GM12878 (cell line): ENCODE data around the gene CDC34. TPM values are rescaled to one million over a fixed set of nuclear protein-coding genes. Genes with fewer than 3 reads are reported as not detected.

ENCODE experiments used
- CBFB ChIP-seq: IDR thresholded peaks from 2 replicates; pipeline ENCODE4 v1.6.1; 2016; ENCODE audit warnings: antibody characterized with exemption, low read depth
- CBX3 ChIP-seq: fragments of 200-600 bp; sonication (generic); IDR thresholded peaks from 2 replicates; pipeline ENCODE4 v1.6.1; 2016; ENCODE audit warnings: low read depth, borderline replicate concordance
- EGR1 ChIP-seq, 2 experiments: IDR thresholded peaks; 1 replicate in 1 of 2; 2 replicates in 1 of 2; pipeline ENCODE4 v1.6.1; 2011 to 2012; ENCODE audit warnings: low read depth in 2 of 2, low read length in 2 of 2, borderline replicate concordance in 1 of 2, mild to moderate bottlenecking in 1 of 2, moderate library complexity in 1 of 2
- EP300 ChIP-seq, 2 experiments: fragments of 150-350 bp in 1 of 2; IDR thresholded peaks; 2 replicates each; pipeline ENCODE4 v1.6.1; 2011 to 2012; ENCODE audit warnings: low read depth in 2 of 2, low read length in 2 of 2, borderline replicate concordance in 1 of 2, improper control_type of control experiment in 1 of 2, inconsistent platforms in 1 of 2; ENCODE audit not compliant: control insufficient read depth in 1 of 2
- MYC ChIP-seq: IDR thresholded peaks from 2 replicates; pipeline ENCODE4 v1.6.1; 2011; ENCODE audit warnings: mild to moderate bottlenecking, low read length, moderate library complexity, inconsistent platforms; ENCODE audit not compliant: insufficient read depth, insufficient replicate concordance, insufficient read length, severe bottlenecking
- NFYA ChIP-seq: IDR thresholded peaks from 2 replicates; pipeline ENCODE4 v1.6.1; 2011; ENCODE audit warnings: low read depth, mild to moderate bottlenecking, low read length, improper control_type of control experiment, borderline replicate concordance
- NR2F1 ChIP-seq: fragments of 450-650 bp; conservative IDR thresholded peaks from 2 replicates; pipeline ENCODE4 v1.6.1; 2017; ENCODE audit warnings: mild to moderate bottlenecking
- POLR2AphosphoS5 ChIP-seq: IDR thresholded peaks from 2 replicates; pipeline ENCODE4 v1.6.1; 2011; ENCODE audit warnings: mild to moderate bottlenecking, low read length, inconsistent platforms
- RUNX3 ChIP-seq: IDR thresholded peaks from 2 replicates; pipeline ENCODE4 v1.6.1; 2012; ENCODE audit warnings: low read length, inconsistent platforms
- SMAD1 ChIP-seq: fragments of 450-650 bp; IDR thresholded peaks from 2 replicates; pipeline ENCODE4 v1.6.1; 2018; ENCODE audit warnings: mild to moderate bottlenecking, low read depth; ENCODE audit not compliant: partially characterized antibody
- SP1 ChIP-seq: IDR thresholded peaks from one replicate; pipeline ENCODE4 v1.6.1; 2011; ENCODE audit warnings: low read depth, low read length
- STAT1 ChIP-seq: fragments of 450-650 bp; conservative IDR thresholded peaks from 2 replicates; pipeline ENCODE4 v1.6.1; 2014; ENCODE audit warnings: antibody characterized with exemption, mild to moderate bottlenecking
- ZNF207 ChIP-seq: fragments of 450-650 bp; IDR thresholded peaks from 2 replicates; pipeline ENCODE4 v1.6.1; 2014; ENCODE audit warnings: antibody characterized with exemption, mild to moderate bottlenecking, borderline replicate concordance
- ZNF622 ChIP-seq: fragments of 450-650 bp; IDR thresholded peaks from 2 replicates; pipeline ENCODE4 v1.6.1; 2017; ENCODE audit warnings: mild to moderate bottlenecking, inconsistent platforms
- polyA plus RNA-seq, 11 experiments: library from polyadenylated mRNA; depleted of rRNA in 4 of 11; unstranded in 6 of 11; stranded (reverse) in 5 of 11; fragments of >200 nt; fragmentation: Nextera tagmentation in 4 of 11; fragmentation: Illumina TruSeq in 1 of 11; extraction: Ambion mirVana in 4 of 11; extraction: Trizol in 1 of 11; gene quantifications; 1 replicate in 1 of 11; 2 replicates in 10 of 11; pipeline versions ENCODE4 v1.2.1 to v1.2.3, GENCODE V29; 2011 to 2016; ENCODE audit warnings: inconsistent platforms in 2 of 11, missing spikeins in 2 of 11, low read depth in 1 of 11
- total RNA-seq, 4 experiments: library from RNA; depleted of rRNA in 3 of 4; stranded (reverse); fragments of >200 nt in 3 of 4; fragmentation: Illumina TruSeq in 1 of 4; extraction: Trizol in 1 of 4; gene quantifications; 2 replicates each; pipeline versions ENCODE4 v1.2.1 to v1.2.3, GENCODE V29; 2013 to 2021
- TF ChIP-seq, protein P1 (sequence below): fragments of 450-650 bp; IDR thresholded peaks from 2 replicates; pipeline ENCODE4 v1.6.1; 2016; ENCODE audit warnings: mild to moderate bottlenecking, moderate library complexity, borderline replicate concordance
- TF ChIP-seq, protein P2 (sequence below): IDR thresholded peaks from 2 replicates; pipeline ENCODE4 v1.6.1; 2011; ENCODE audit warnings: borderline replicate concordance, low read depth, mild to moderate bottlenecking, moderate library complexity, low read length; ENCODE audit not compliant: insufficient read depth, poor library complexity, severe bottlenecking
- TF ChIP-seq, protein P3 (sequence below): IDR thresholded peaks from 2 replicates; pipeline ENCODE4 v1.6.1; 2012; ENCODE audit warnings: mild to moderate bottlenecking, low read depth, low read length
- TF ChIP-seq, protein P4 (sequence below): IDR thresholded peaks from 2 replicates; pipeline ENCODE4 v1.6.1; 2012; ENCODE audit warnings: low read depth, low read length, improper control_type of control experiment

Gene CDC34
- total and polyA plus RNA-seq, 10 of the 15 experiments (the other 5 are each of a cell fraction or from before 2014, with no cell fraction given), result 0.31 to 48.9 (median 28.5) TPM

DNA sequence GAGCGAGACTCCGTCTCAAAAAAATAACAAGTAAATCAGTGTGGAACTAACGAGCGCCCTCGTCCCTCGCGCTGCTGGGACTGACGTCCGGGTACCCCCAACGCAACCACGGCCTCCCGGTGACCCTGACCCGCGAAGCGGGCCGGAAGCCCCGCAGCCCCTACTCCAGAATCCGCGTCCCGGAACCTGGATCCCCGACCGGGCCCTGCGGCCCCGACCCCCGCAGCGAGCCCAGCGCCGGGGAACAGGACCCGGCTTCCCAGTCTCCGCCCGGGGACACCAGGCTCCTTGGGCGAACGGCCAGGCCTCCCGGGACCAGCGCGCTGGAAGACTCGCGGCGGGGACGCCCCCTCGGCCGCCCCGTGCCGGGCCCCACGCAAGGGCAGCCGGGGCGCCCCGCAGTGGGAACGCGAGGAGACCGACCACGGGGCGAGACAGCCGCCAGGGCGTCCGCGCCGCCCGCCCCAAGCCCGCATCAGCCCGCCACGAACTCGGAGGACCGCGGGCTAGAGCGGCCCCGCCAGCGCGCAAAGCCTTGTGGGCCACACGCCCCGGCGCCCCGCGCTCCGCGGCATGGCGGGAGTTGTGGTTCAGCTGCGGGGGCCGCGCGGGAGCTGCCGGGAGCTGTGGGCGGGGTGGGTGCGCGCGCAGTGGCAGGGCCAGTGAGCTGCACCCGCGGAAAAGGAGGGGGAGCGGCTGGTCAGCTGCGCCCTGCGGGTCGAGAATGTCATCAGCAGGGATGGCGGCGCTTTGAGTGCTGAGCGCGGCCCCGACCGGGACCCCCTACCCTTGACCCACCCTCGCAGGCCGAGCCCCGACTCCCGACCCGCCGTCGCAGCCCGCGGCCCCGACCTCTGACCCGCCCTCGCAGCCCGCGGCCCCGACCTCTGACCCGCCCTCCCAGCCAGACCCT is 42.8 kb upstream of the CDC34 start (continued):
- TF ChIP-seq, protein P1, sequence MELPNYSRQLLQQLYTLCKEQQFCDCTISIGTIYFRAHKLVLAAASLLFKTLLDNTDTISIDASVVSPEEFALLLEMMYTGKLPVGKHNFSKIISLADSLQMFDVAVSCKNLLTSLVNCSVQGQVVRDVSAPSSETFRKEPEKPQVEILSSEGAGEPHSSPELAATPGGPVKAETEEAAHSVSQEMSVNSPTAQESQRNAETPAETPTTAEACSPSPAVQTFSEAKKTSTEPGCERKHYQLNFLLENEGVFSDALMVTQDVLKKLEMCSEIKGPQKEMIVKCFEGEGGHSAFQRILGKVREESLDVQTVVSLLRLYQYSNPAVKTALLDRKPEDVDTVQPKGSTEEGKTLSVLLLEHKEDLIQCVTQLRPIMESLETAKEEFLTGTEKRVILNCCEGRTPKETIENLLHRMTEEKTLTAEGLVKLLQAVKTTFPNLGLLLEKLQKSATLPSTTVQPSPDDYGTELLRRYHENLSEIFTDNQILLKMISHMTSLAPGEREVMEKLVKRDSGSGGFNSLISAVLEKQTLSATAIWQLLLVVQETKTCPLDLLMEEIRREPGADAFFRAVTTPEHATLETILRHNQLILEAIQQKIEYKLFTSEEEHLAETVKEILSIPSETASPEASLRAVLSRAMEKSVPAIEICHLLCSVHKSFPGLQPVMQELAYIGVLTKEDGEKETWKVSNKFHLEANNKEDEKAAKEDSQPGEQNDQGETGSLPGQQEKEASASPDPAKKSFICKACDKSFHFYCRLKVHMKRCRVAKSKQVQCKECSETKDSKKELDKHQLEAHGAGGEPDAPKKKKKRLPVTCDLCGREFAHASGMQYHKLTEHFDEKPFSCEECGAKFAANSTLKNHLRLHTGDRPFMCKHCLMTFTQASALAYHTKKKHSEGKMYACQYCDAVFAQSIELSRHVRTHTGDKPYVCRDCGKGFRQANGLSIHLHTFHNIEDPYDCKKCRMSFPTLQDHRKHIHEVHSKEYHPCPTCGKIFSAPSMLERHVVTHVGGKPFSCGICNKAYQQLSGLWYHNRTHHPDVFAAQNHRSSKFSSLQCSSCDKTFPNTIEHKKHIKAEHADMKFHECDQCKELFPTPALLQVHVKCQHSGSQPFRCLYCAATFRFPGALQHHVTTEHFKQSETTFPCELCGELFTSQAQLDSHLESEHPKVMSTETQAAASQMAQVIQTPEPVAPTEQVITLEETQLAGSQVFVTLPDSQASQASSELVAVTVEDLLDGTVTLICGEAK, result peak; percentile 24; the same call in 1 of the 2 replicates
- TF ChIP-seq STAT1 (peak; percentile 96; the same call in 1 of the 2 replicates), POLR2AphosphoS5 (peak; percentile 55; the same call in 1 of the 2 replicates), SP1 (peak; percentile 55), SMAD1 (no peak), NFYA (no peak), EP300 (IDR thresholded peaks at IDR 0.05; ENCODE audit: borderline replicate concordance in 1 of 2, control insufficient read depth in 1 of 2, low read depth in 2 of 2, low read length in 2 of 2) (no peak), MYC (no peak), NR2F1 (peak; percentile 99), CBFB (peak; percentile 23; the same call in 1 of the 2 replicates), ZNF622 (no peak), RUNX3 (peak; percentile 85), CBX3 (no peak), EGR1 (IDR thresholded peaks at IDR 0.05; ENCODE audit: borderline replicate concordance in 1 of 2, low read depth in 2 of 2, low read length in 2 of 2) (peak in 1 of 2 experiments; percentile 89; a peak in 2 of 3 replicates), ZNF207 (peak; percentile 98)
- TF ChIP-seq, protein P2, sequence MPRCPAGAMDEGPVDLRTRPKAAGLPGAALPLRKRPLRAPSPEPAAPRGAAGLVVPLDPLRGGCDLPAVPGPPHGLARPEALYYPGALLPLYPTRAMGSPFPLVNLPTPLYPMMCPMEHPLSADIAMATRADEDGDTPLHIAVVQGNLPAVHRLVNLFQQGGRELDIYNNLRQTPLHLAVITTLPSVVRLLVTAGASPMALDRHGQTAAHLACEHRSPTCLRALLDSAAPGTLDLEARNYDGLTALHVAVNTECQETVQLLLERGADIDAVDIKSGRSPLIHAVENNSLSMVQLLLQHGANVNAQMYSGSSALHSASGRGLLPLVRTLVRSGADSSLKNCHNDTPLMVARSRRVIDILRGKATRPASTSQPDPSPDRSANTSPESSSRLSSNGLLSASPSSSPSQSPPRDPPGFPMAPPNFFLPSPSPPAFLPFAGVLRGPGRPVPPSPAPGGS, result peak; percentile 60
- TF ChIP-seq, protein P3, sequence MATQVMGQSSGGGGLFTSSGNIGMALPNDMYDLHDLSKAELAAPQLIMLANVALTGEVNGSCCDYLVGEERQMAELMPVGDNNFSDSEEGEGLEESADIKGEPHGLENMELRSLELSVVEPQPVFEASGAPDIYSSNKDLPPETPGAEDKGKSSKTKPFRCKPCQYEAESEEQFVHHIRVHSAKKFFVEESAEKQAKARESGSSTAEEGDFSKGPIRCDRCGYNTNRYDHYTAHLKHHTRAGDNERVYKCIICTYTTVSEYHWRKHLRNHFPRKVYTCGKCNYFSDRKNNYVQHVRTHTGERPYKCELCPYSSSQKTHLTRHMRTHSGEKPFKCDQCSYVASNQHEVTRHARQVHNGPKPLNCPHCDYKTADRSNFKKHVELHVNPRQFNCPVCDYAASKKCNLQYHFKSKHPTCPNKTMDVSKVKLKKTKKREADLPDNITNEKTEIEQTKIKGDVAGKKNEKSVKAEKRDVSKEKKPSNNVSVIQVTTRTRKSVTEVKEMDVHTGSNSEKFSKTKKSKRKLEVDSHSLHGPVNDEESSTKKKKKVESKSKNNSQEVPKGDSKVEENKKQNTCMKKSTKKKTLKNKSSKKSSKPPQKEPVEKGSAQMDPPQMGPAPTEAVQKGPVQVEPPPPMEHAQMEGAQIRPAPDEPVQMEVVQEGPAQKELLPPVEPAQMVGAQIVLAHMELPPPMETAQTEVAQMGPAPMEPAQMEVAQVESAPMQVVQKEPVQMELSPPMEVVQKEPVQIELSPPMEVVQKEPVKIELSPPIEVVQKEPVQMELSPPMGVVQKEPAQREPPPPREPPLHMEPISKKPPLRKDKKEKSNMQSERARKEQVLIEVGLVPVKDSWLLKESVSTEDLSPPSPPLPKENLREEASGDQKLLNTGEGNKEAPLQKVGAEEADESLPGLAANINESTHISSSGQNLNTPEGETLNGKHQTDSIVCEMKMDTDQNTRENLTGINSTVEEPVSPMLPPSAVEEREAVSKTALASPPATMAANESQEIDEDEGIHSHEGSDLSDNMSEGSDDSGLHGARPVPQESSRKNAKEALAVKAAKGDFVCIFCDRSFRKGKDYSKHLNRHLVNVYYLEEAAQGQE, result no peak
- TF ChIP-seq, protein P4, sequence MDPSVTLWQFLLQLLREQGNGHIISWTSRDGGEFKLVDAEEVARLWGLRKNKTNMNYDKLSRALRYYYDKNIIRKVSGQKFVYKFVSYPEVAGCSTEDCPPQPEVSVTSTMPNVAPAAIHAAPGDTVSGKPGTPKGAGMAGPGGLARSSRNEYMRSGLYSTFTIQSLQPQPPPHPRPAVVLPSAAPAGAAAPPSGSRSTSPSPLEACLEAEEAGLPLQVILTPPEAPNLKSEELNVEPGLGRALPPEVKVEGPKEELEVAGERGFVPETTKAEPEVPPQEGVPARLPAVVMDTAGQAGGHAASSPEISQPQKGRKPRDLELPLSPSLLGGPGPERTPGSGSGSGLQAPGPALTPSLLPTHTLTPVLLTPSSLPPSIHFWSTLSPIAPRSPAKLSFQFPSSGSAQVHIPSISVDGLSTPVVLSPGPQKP, result peak; percentile 67
